ENCODE measurements around the gene SLC25A12. TPM values are rescaled to one million over a fixed set of nuclear protein-coding genes. Genes with fewer than 3 reads are reported as not detected.
"Not testable (repeated sequence)": the region's sequence is repeated elsewhere in the genome, so short reads cannot be mapped to it uniquely, and the experiment has no call there.

Gene SLC25A12
- total RNA-seq, 1 donor from 2014 or later: 134 TPM

- DNase-seq (no peak), ATAC-seq (no peak)
- intact Hi-C loops (cut with micrococcal nuclease): no loop called here
These were observed 95.8 kb downstream of the SLC25A12 start for GRCh38 chr2:171798156-171798820.

GRCh38 chr2:171794918-171795317 is 99.1 kb downstream of the SLC25A12 start:
- DNase-seq: no peak
- intact Hi-C loops (cut with micrococcal nuclease): no loop called here
- ATAC-seq: no peak

- DNase-seq: no peak
- intact Hi-C loops (cut with micrococcal nuclease): no loop called here
- no peak for ATAC-seq
These were observed 100.1 kb downstream of the SLC25A12 start for GRCh38 chr2:171793691-171794678.

GRCh38 chr2:171792886-171793580 is 101.0 kb downstream of the SLC25A12 start:
- intact Hi-C loops (cut with micrococcal nuclease): no loop called here
- DNase-seq (no peak), ATAC-seq (no peak)

GRCh38 chr2:171792157-171792556 is 101.9 kb downstream of the SLC25A12 start:
- ATAC-seq (no peak), DNase-seq (no peak)
- intact Hi-C loops (cut with micrococcal nuclease): no loop called here

- DNase-seq: no peak
- no peak for ATAC-seq
- intact Hi-C loops (cut with micrococcal nuclease): no loop called here
These were observed 102.7 kb downstream of the SLC25A12 start for GRCh38 chr2:171791361-171791760.

- ATAC-seq (no peak), DNase-seq (no peak)
- intact Hi-C loops (cut with micrococcal nuclease): no loop called here
These were observed 104.1 kb downstream of the SLC25A12 start for GRCh38 chr2:171789956-171790355.

- intact Hi-C loops (cut with micrococcal nuclease): no loop called here
- DNase-seq (no peak), ATAC-seq (no peak)
These were observed 105.6 kb downstream of the SLC25A12 start for GRCh38 chr2:171788316-171788993.

- ATAC-seq (no peak), DNase-seq (no peak)
- intact Hi-C loops (cut with micrococcal nuclease): no loop called here
These were observed 106.5 kb downstream of the SLC25A12 start for GRCh38 chr2:171787333-171788072.

GRCh38 chr2:171785450-171785849 is 108.6 kb downstream of the SLC25A12 start:
- DNase-seq (no peak), ATAC-seq (no peak)
- intact Hi-C loops (cut with micrococcal nuclease): no loop called here

- intact Hi-C loops (cut with micrococcal nuclease): no loop called here
- ATAC-seq: no peak
These were observed 115.5 kb downstream of the SLC25A12 start for GRCh38 chr2:171778515-171778914.

GRCh38 chr2:171774581-171774980 is 119.5 kb downstream of the SLC25A12 start:
- ATAC-seq; DNase-seq; intact Hi-C loops (cut with micrococcal nuclease): not testable (repeated sequence)

More at GRCh38 chr2:171778515-171778914, 115.5 kb downstream of the SLC25A12 start:
- no peak for DNase-seq

GRCh38 chr2:171772373-171772772 is 121.7 kb downstream of the SLC25A12 start:
- no peak for ATAC-seq
- DNase-seq: no peak
- intact Hi-C loops (cut with micrococcal nuclease): no loop called here

GRCh38 chr2:171771463-171771862 is 122.6 kb downstream of the SLC25A12 start:
- ATAC-seq (no peak), DNase-seq (no peak)
- intact Hi-C loops (cut with micrococcal nuclease): no loop called here

GRCh38 chr2:171763602-171764001 is 130.4 kb downstream of the SLC25A12 start:
- DNase-seq: no peak
- intact Hi-C loops (cut with micrococcal nuclease): no loop called here
- no peak for ATAC-seq

GRCh38 chr2:171762879-171763573 is 131.0 kb downstream of the SLC25A12 start:
- intact Hi-C loops (cut with micrococcal nuclease): no loop called here
- no peak for DNase-seq
- no peak for ATAC-seq

GRCh38 chr2:171761176-171761575 is 132.9 kb downstream of the SLC25A12 start:
- DNase-seq; ATAC-seq; intact Hi-C loops (cut with micrococcal nuclease): not testable (repeated sequence)

- intact Hi-C loops (cut with micrococcal nuclease); DNase-seq; ATAC-seq: not testable (repeated sequence)
These were observed 135.3 kb downstream of the SLC25A12 start for GRCh38 chr2:171758762-171759161.

Data from left ventricle myocardium superior (tissue), 1 donor.